Astrocyte (in vitro differentiated cells and primary cell): ENCODE data around the gene CABLES2. TPM values are rescaled to one million over a fixed set of nuclear protein-coding genes. Genes with fewer than 3 reads are reported as not detected.
A peak's percentile ranks its signal among the peaks of the same experiment; 100 is the strongest.

Experiments used
- DNase-seq: peaks from one replicate; pipeline ENCODE4 v3.0.0-alpha.2; 2010; ENCODE audit warnings: low read depth
- FAIRE-seq: peaks from 2 replicates; lab custom pipeline; 2011; peaks lifted over from hg19 to GRCh38; lab: Jason Lieb, UNC
- H2AFZ ChIP-seq: 2 replicates; pipeline ENCODE4 v1.6.0; 2012; ENCODE audit warnings: low read depth, low read length, inconsistent platforms
- H3K27ac ChIP-seq: 2 replicates; pipeline ENCODE4 v1.5.1; 2011; ENCODE audit warnings: low read depth, low read length, inconsistent platforms
- H3K27me3 ChIP-seq: 2 replicates; pipeline ENCODE4 v1.6.0; 2011; ENCODE audit warnings: low read length, inconsistent platforms; ENCODE audit not compliant: insufficient read depth
- H3K36me3 ChIP-seq: 2 replicates; pipeline ENCODE4 v1.5.1; 2011; ENCODE audit warnings: low read length, inconsistent platforms; ENCODE audit not compliant: insufficient read depth
- H3K4me1 ChIP-seq: 2 replicates; pipeline ENCODE4 v1.5.1; 2011; ENCODE audit warnings: low read length, inconsistent platforms; ENCODE audit not compliant: insufficient read depth
- H3K4me2 ChIP-seq: 2 replicates; pipeline ENCODE4 v1.6.0; 2012; ENCODE audit warnings: low read length, inconsistent platforms
- H3K4me3 ChIP-seq: 2 replicates; pipeline ENCODE4 v1.5.1; 2011; ENCODE audit warnings: low read depth, mild to moderate bottlenecking, low read length, inconsistent platforms; ENCODE audit not compliant: insufficient read depth
- H3K79me2 ChIP-seq: 2 replicates; pipeline ENCODE4 v1.6.0; 2012; ENCODE audit warnings: mild to moderate bottlenecking, low read length, inconsistent platforms; ENCODE audit not compliant: insufficient read depth
- H3K9ac ChIP-seq: 2 replicates; pipeline ENCODE4 v1.6.0; 2012; ENCODE audit warnings: mild to moderate bottlenecking, low read length, inconsistent platforms
- H3K9me3 ChIP-seq: 2 replicates; pipeline ENCODE4 v1.5.1; 2012; ENCODE audit warnings: low read depth, mild to moderate bottlenecking, low read length, inconsistent platforms; ENCODE audit not compliant: insufficient read depth
- H4K20me1 ChIP-seq: 2 replicates; pipeline ENCODE4 v1.6.0; 2012; ENCODE audit warnings: low read length, inconsistent platforms; ENCODE audit not compliant: insufficient read depth
- H3K27ac Mint-ChIP-seq: one replicate; pipeline ENCODE4 v1.8.0; 2021; ENCODE audit warnings: mild to moderate bottlenecking, mixed read lengths; ENCODE audit not compliant: unreplicated experiment
- H3K27me3 Mint-ChIP-seq: one replicate; pipeline ENCODE4 v1.8.0; 2021; ENCODE audit warnings: low read depth, mixed read lengths; ENCODE audit not compliant: unreplicated experiment
- H3K36me3 Mint-ChIP-seq: one replicate; pipeline ENCODE4 v1.8.0; 2021; ENCODE audit warnings: low read depth, mixed read lengths; ENCODE audit not compliant: unreplicated experiment
- H3K4me1 Mint-ChIP-seq: one replicate; pipeline ENCODE4 v1.8.0; 2021; ENCODE audit warnings: low read depth, mixed read lengths; ENCODE audit not compliant: unreplicated experiment
- H3K4me3 Mint-ChIP-seq: one replicate; pipeline ENCODE4 v1.8.0; 2021; ENCODE audit warnings: mild to moderate bottlenecking, moderate library complexity, mixed read lengths; ENCODE audit not compliant: unreplicated experiment
- H3K9me3 Mint-ChIP-seq: one replicate; pipeline ENCODE4 v1.8.0; 2021; ENCODE audit warnings: mild to moderate bottlenecking, mixed read lengths; ENCODE audit not compliant: unreplicated experiment
- EZH2 ChIP-seq: IDR thresholded peaks from 2 replicates; pipeline ENCODE4 v1.6.1; 2012; ENCODE audit warnings: mild to moderate bottlenecking, low read length, inconsistent platforms; ENCODE audit not compliant: insufficient read depth
- total RNA-seq: library from RNA; stranded (reverse); gene quantifications from 2 replicates; pipeline ENCODE4 v1.2.1, GENCODE V29; 2021
- TF ChIP-seq, protein P1 (sequence below): IDR thresholded peaks from 2 replicates; pipeline ENCODE4 v1.5.1; 2011; ENCODE audit warnings: low read depth, mild to moderate bottlenecking, inconsistent platforms, low read length, moderate library complexity; ENCODE audit not compliant: insufficient read depth

Gene CABLES2
- total RNA-seq, 1 donor from 2014 or later = 4.4 TPM

DNA sequence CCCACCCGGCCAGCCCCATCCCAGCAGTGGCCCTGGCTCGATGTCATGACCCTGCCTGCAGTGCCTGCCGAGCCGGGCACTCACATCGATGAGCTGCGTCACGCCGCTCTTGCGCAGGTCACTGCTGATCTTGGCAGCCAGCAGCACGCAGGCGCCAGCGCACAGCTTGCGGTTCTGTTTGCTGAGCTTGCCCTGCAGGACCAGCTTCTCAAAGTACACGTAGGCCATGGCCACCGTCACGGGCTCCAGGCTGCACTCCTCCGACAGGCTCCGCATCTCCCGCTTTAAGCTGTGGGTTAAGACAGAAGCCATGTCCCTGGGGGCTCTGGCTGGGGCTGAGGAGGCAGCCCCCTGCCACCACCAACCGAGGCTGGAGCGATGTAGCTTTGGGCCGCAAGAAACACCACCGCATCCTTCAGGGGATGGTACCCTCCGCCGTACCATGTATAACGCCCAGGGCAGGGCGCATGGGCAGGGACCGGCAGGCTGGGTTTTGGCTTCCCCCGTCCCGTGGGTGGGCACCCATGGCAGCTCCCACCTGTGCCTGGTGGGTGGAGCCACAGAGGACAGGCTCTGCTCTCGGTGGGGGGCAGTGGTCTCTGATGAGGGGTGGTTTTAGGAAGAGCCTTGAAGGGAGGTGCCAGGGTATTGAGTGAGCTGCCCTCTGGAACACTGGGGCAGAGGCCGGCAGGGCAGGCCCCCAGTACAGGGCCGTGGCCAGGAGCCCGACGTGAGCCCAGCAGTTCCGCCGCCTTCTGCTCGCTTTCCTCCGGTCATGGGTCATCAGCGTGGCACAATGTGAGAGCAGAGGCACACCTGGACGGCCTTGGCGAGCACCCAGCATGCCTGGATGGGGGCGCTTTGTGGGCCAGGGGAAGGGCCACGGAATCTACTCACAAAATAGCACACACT is 15.7 kb downstream of the CABLES2 start:
- H3K27ac ChIP-seq = no peak overlapping the region
- H4K20me1 ChIP-seq = peaks cover 40% of the 10 kb centered on the region
- H3K9ac ChIP-seq = no peak overlapping the region
- H3K4me3 ChIP-seq = no peak overlapping the region
- no peaks in the 10 kb centered on the region for H3K9me3 ChIP-seq
- Mint-ChIP-seq H3K4me3 (no peak overlapping the region), H3K4me1 (peaks cover 10% of the 10 kb centered on the region), H3K27ac (peak overlapping the region; percentile 41), H3K9me3 (no peaks in the 10 kb centered on the region), H3K27me3 (no peaks in the 10 kb centered on the region), H3K36me3 (peaks cover 4% of the 10 kb centered on the region)
- no peak overlapping the region for H2AFZ ChIP-seq
- peaks cover 17% of the 10 kb centered on the region for H3K36me3 ChIP-seq
- H3K79me2 ChIP-seq = peaks cover 33% of the 10 kb centered on the region
- DNase-seq = no peak
- TF ChIP-seq, protein P1, sequence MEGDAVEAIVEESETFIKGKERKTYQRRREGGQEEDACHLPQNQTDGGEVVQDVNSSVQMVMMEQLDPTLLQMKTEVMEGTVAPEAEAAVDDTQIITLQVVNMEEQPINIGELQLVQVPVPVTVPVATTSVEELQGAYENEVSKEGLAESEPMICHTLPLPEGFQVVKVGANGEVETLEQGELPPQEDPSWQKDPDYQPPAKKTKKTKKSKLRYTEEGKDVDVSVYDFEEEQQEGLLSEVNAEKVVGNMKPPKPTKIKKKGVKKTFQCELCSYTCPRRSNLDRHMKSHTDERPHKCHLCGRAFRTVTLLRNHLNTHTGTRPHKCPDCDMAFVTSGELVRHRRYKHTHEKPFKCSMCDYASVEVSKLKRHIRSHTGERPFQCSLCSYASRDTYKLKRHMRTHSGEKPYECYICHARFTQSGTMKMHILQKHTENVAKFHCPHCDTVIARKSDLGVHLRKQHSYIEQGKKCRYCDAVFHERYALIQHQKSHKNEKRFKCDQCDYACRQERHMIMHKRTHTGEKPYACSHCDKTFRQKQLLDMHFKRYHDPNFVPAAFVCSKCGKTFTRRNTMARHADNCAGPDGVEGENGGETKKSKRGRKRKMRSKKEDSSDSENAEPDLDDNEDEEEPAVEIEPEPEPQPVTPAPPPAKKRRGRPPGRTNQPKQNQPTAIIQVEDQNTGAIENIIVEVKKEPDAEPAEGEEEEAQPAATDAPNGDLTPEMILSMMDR = no peak
- no peak for TF ChIP-seq EZH2
- no peak for FAIRE-seq
- H3K27me3 ChIP-seq = no peaks in the 10 kb centered on the region
- H3K4me2 ChIP-seq = no peak overlapping the region
- peaks cover 12% of the 10 kb centered on the region for H3K4me1 ChIP-seq

DNA sequence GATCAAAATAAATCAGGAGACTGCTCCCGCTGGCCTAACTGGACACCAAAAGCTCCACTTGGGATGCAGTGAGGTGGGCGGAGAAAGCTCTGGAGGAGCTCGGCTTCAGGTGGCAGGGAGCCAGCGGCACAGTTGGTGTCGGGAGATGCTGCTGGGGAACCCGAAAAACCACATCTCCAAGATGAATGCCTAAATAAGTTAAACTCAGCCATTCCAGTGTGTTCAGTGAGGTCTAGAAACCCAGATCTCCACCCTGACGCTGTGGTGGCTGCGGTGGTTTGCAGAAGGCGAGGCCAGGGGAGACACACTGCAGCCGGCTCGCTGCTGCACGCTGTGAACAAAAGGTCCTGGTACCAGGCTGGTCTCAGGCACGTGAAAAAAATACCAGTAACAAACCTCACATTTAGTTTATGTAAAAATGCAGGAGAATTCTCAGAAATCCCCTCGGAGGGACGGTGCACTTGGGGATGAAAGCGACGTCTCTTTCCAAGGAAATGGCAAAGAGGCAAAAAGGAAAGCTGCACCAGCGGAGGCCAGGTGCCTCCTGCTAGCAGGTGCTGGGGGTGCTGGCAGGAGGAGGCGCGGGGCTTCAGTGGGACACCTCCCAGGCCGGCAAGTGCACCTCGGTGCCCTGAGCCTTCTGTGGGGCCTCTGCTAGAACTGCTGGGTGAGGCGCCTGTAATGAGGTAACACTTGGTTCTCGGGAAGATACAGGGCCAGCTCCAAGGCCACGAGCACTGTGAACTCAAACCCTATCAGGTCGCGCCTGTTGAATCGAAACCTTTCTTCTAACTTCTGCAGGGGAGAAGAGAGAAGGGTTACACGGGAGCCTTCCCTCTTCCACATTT is 16.5 kb downstream of the CABLES2 start:
- H3K27ac Mint-ChIP-seq = peak overlapping the region; percentile 50
- Histone ChIP-seq H3K36me3 (peaks cover 17% of the 10 kb centered on the region), H3K27me3 (no peaks in the 10 kb centered on the region), H3K4me3 (no peak overlapping the region), H2AFZ (no peak overlapping the region), H3K27ac (no peak overlapping the region), H4K20me1 (peaks cover 40% of the 10 kb centered on the region), H3K4me2 (no peak overlapping the region), H3K9me3 (no peaks in the 10 kb centered on the region), H3K4me1 (peaks cover 13% of the 10 kb centered on the region), H3K79me2 (peaks cover 42% of the 10 kb centered on the region), H3K9ac (no peak overlapping the region)
- H3K36me3 Mint-ChIP-seq = peaks cover 4% of the 10 kb centered on the region
- FAIRE-seq = no peak
- no peak for DNase-seq
- no peaks in the 10 kb centered on the region for H3K27me3 Mint-ChIP-seq
- no peak overlapping the region for H3K4me3 Mint-ChIP-seq
- no peaks in the 10 kb centered on the region for H3K9me3 Mint-ChIP-seq
- TF ChIP-seq, protein P1 = no peak
- TF ChIP-seq EZH2 = no peak
- H3K4me1 Mint-ChIP-seq = peaks cover 11% of the 10 kb centered on the region
